ENCODE measurements around the gene MELTF.

MELTF gene

GRCh38 chr3:197010556-197011351 lies 18.9 kb downstream of the MELTF start:
- Histone ChIP-seq H3K27me3 (ENCODE audit: control insufficient read depth in 1 of 2, insufficient read depth in 2 of 2, low read length in 2 of 2) (no peaks in the 10 kb centered on the region), H3K9ac (ENCODE audit: low read depth in 1 of 2, low read length in 2 of 2) (no peak overlapping the region), H3K9me3 (ENCODE audit: control insufficient read depth in 1 of 2, low read length in 2 of 2) (no peaks in the 10 kb centered on the region), H3K4me3 (ENCODE audit: low read depth in 1 of 2, low read length in 2 of 2) (no peak overlapping the region), H3K36me3 (ENCODE audit: control insufficient read depth in 1 of 2, insufficient read depth in 2 of 2, low read length in 2 of 2) (no peaks in the 10 kb centered on the region), H3K4me1 (ENCODE audit: control insufficient read depth in 1 of 2, insufficient read depth in 2 of 2, low read length in 2 of 2) (peaks cover 6 to 8% of the 10 kb centered on the region in 2 donors), H3K27ac (ENCODE audit: low read depth, low read length) (no peak overlapping the region)

- Histone ChIP-seq H3K27ac (ENCODE audit: low read depth, low read length) (no peak overlapping the region), H3K9me3 (ENCODE audit: control insufficient read depth in 1 of 2, low read length in 2 of 2) (no peaks in the 10 kb centered on the region), H3K4me3 (ENCODE audit: low read depth in 1 of 2, low read length in 2 of 2) (no peak overlapping the region), H3K27me3 (ENCODE audit: control insufficient read depth in 1 of 2, insufficient read depth in 2 of 2, low read length in 2 of 2) (no peaks in the 10 kb centered on the region), H3K9ac (ENCODE audit: low read depth in 1 of 2, low read length in 2 of 2) (no peak overlapping the region), H3K36me3 (ENCODE audit: control insufficient read depth in 1 of 2, insufficient read depth in 2 of 2, low read length in 2 of 2) (no peaks in the 10 kb centered on the region), H3K4me1 (ENCODE audit: control insufficient read depth in 1 of 2, insufficient read depth in 2 of 2, low read length in 2 of 2) (peaks cover 6 to 8% of the 10 kb centered on the region in 2 donors)
These were observed 20.0 kb downstream of the MELTF start for GRCh38 chr3:197009532-197010019.

GRCh38 chr3:197008436-197009209 lies 21.0 kb downstream of the MELTF start:
- H3K4me3 ChIP-seq (ENCODE audit: low read depth in 1 of 2, low read length in 2 of 2) = no peak overlapping the region
- H3K9me3 ChIP-seq (ENCODE audit: control insufficient read depth in 1 of 2, low read length in 2 of 2) = no peaks in the 10 kb centered on the region
- no peak overlapping the region for H3K27ac ChIP-seq (ENCODE audit: low read depth, low read length)
- H3K36me3 ChIP-seq (ENCODE audit: control insufficient read depth in 1 of 2, insufficient read depth in 2 of 2, low read length in 2 of 2) = no peaks in the 10 kb centered on the region
- no peak overlapping the region for H3K9ac ChIP-seq (ENCODE audit: low read depth in 1 of 2, low read length in 2 of 2)
- H3K27me3 ChIP-seq (ENCODE audit: control insufficient read depth in 1 of 2, insufficient read depth in 2 of 2, low read length in 2 of 2) = no peaks in the 10 kb centered on the region
- H3K4me1 ChIP-seq (ENCODE audit: control insufficient read depth in 1 of 2, insufficient read depth in 2 of 2, low read length in 2 of 2) = peaks cover 8 to 13% of the 10 kb centered on the region in 2 donors

GRCh38 chr3:197007953-197008352 lies 21.7 kb downstream of the MELTF start:
- Histone ChIP-seq H3K4me3 (ENCODE audit: low read depth in 1 of 2, low read length in 2 of 2) (no peak overlapping the region), H3K27me3 (ENCODE audit: control insufficient read depth in 1 of 2, insufficient read depth in 2 of 2, low read length in 2 of 2) (no peaks in the 10 kb centered on the region), H3K27ac (ENCODE audit: low read depth, low read length) (no peak overlapping the region), H3K36me3 (ENCODE audit: control insufficient read depth in 1 of 2, insufficient read depth in 2 of 2, low read length in 2 of 2) (no peaks in the 10 kb centered on the region), H3K4me1 (ENCODE audit: control insufficient read depth in 1 of 2, insufficient read depth in 2 of 2, low read length in 2 of 2) (peaks cover 8 to 14% of the 10 kb centered on the region in 2 donors), H3K9ac (ENCODE audit: low read depth in 1 of 2, low read length in 2 of 2) (no peak overlapping the region), H3K9me3 (ENCODE audit: control insufficient read depth in 1 of 2, low read length in 2 of 2) (no peaks in the 10 kb centered on the region)

- Histone ChIP-seq H3K36me3 (ENCODE audit: control insufficient read depth in 1 of 2, insufficient read depth in 2 of 2, low read length in 2 of 2) (no peaks in the 10 kb centered on the region), H3K27ac (ENCODE audit: low read depth, low read length) (no peak overlapping the region), H3K9me3 (ENCODE audit: control insufficient read depth in 1 of 2, low read length in 2 of 2) (no peaks in the 10 kb centered on the region), H3K4me1 (ENCODE audit: control insufficient read depth in 1 of 2, insufficient read depth in 2 of 2, low read length in 2 of 2) (peaks cover 8 to 14% of the 10 kb centered on the region in 2 donors), H3K27me3 (ENCODE audit: control insufficient read depth in 1 of 2, insufficient read depth in 2 of 2, low read length in 2 of 2) (no peaks in the 10 kb centered on the region), H3K4me3 (ENCODE audit: low read depth in 1 of 2, low read length in 2 of 2) (no peak overlapping the region), H3K9ac (ENCODE audit: low read depth in 1 of 2, low read length in 2 of 2) (no peak overlapping the region)
These were observed 22.2 kb downstream of the MELTF start for GRCh38 chr3:197007296-197007940.

GRCh38 chr3:197006860-197007259 lies 22.8 kb downstream of the MELTF start:
- Histone ChIP-seq H3K27me3 (ENCODE audit: control insufficient read depth in 1 of 2, insufficient read depth in 2 of 2, low read length in 2 of 2) (no peaks in the 10 kb centered on the region), H3K27ac (ENCODE audit: low read depth, low read length) (no peak overlapping the region), H3K4me1 (ENCODE audit: control insufficient read depth in 1 of 2, insufficient read depth in 2 of 2, low read length in 2 of 2) (peaks cover 8 to 14% of the 10 kb centered on the region in 2 donors), H3K36me3 (ENCODE audit: control insufficient read depth in 1 of 2, insufficient read depth in 2 of 2, low read length in 2 of 2) (no peaks in the 10 kb centered on the region), H3K4me3 (ENCODE audit: low read depth in 1 of 2, low read length in 2 of 2) (no peak overlapping the region), H3K9me3 (ENCODE audit: control insufficient read depth in 1 of 2, low read length in 2 of 2) (no peaks in the 10 kb centered on the region), H3K9ac (ENCODE audit: low read depth in 1 of 2, low read length in 2 of 2) (no peak overlapping the region)

GRCh38 chr3:197006446-197006845 lies 23.2 kb downstream of the MELTF start:
- no peaks in the 10 kb centered on the region for H3K9me3 ChIP-seq (ENCODE audit: control insufficient read depth in 1 of 2, low read length in 2 of 2)
- no peaks in the 10 kb centered on the region for H3K27me3 ChIP-seq (ENCODE audit: control insufficient read depth in 1 of 2, insufficient read depth in 2 of 2, low read length in 2 of 2)
- no peak overlapping the region for H3K4me3 ChIP-seq (ENCODE audit: low read depth in 1 of 2, low read length in 2 of 2)
- H3K27ac ChIP-seq (ENCODE audit: low read depth, low read length) = no peak overlapping the region
- H3K36me3 ChIP-seq (ENCODE audit: control insufficient read depth in 1 of 2, insufficient read depth in 2 of 2, low read length in 2 of 2) = no peaks in the 10 kb centered on the region
- H3K4me1 ChIP-seq (ENCODE audit: control insufficient read depth in 1 of 2, insufficient read depth in 2 of 2, low read length in 2 of 2) = peaks cover 8 to 14% of the 10 kb centered on the region in 2 donors
- H3K9ac ChIP-seq (ENCODE audit: low read depth in 1 of 2, low read length in 2 of 2) = no peak overlapping the region

GRCh38 chr3:197003461-197004385 lies 25.9 kb downstream of the MELTF start:
- Histone ChIP-seq H3K27me3 (ENCODE audit: control insufficient read depth in 1 of 2, insufficient read depth in 2 of 2, low read length in 2 of 2) (no peaks in the 10 kb centered on the region), H3K4me3 (ENCODE audit: low read depth in 1 of 2, low read length in 2 of 2) (peak overlapping the region; percentile 64 to 65), H3K27ac (ENCODE audit: low read depth, low read length) (peak overlapping the region; percentile 37), H3K4me1 (ENCODE audit: control insufficient read depth in 1 of 2, insufficient read depth in 2 of 2, low read length in 2 of 2) (peaks cover 8 to 14% of the 10 kb centered on the region in 2 donors), H3K9me3 (ENCODE audit: control insufficient read depth in 1 of 2, low read length in 2 of 2) (no peaks in the 10 kb centered on the region), H3K9ac (ENCODE audit: low read depth in 1 of 2, low read length in 2 of 2) (peak overlapping the region; percentile 65 to 72), H3K36me3 (ENCODE audit: control insufficient read depth in 1 of 2, insufficient read depth in 2 of 2, low read length in 2 of 2) (no peaks in the 10 kb centered on the region)

- Histone ChIP-seq H3K36me3 (ENCODE audit: control insufficient read depth in 1 of 2, insufficient read depth in 2 of 2, low read length in 2 of 2) (no peaks in the 10 kb centered on the region), H3K4me3 (ENCODE audit: low read depth in 1 of 2, low read length in 2 of 2) (peak overlapping the region; percentile 64 to 65), H3K9me3 (ENCODE audit: control insufficient read depth in 1 of 2, low read length in 2 of 2) (no peaks in the 10 kb centered on the region), H3K27ac (ENCODE audit: low read depth, low read length) (peak overlapping the region; percentile 37), H3K27me3 (ENCODE audit: control insufficient read depth in 1 of 2, insufficient read depth in 2 of 2, low read length in 2 of 2) (no peaks in the 10 kb centered on the region), H3K9ac (ENCODE audit: low read depth in 1 of 2, low read length in 2 of 2) (peak overlapping the region; percentile 64 to 65), H3K4me1 (ENCODE audit: control insufficient read depth in 1 of 2, insufficient read depth in 2 of 2, low read length in 2 of 2) (peaks cover 8 to 14% of the 10 kb centered on the region in 2 donors)
These were observed 26.7 kb downstream of the MELTF start for GRCh38 chr3:197002701-197003454.

Measured in duodenal mucosa (tissue), 2 donors.